Liver (tissue), 9 donors: ENCODE data around the gene GTF2IRD1. TPM values are rescaled to one million over a fixed set of nuclear protein-coding genes. Genes with fewer than 3 reads are reported as not detected.

ENCODE experiments used
- DNase-seq: peaks from one replicate; pipeline ENCODE4 v3.0.0-alpha.2; 2017; ENCODE audit warnings: low spot score
- H3K27ac ChIP-seq, 2 donors: one replicate each; pipeline ENCODE4 v1.7.0; 2013; ENCODE audit warnings: inconsistent platforms in 2 of 2, low read length in 2 of 2, control low read depth in 1 of 2, low read depth in 1 of 2, mild to moderate bottlenecking in 1 of 2
- H3K27me3 ChIP-seq, 4 donors: one replicate each; pipeline versions ENCODE4 v1.6.1 to v1.7.0; 2013; ENCODE audit warnings: low read length in 3 of 4, inconsistent platforms in 1 of 4, mild to moderate bottlenecking in 1 of 4, moderate library complexity in 1 of 4; ENCODE audit not compliant: control insufficient read depth in 4 of 4, insufficient read depth in 4 of 4
- H3K36me3 ChIP-seq, 4 donors: one replicate each; pipeline versions ENCODE4 v1.6.1 to v1.7.0; 2013; ENCODE audit warnings: low read length in 3 of 4, mild to moderate bottlenecking in 3 of 4, low read depth in 1 of 4, moderate library complexity in 1 of 4; ENCODE audit not compliant: control insufficient read depth in 4 of 4, insufficient read depth in 3 of 4
- H3K4me1 ChIP-seq, 4 donors: one replicate each; pipeline versions ENCODE4 v1.6.1 to v1.7.0; 2013; ENCODE audit warnings: low read length in 3 of 4, mild to moderate bottlenecking in 3 of 4, moderate library complexity in 1 of 4; ENCODE audit not compliant: control insufficient read depth in 4 of 4, insufficient read depth in 4 of 4
- H3K4me3 ChIP-seq, 3 donors: one replicate each; pipeline versions ENCODE4 v1.6.1 to v1.7.0; 2013; ENCODE audit warnings: low read length in 3 of 3, control low read depth in 1 of 3, low read depth in 1 of 3, mild to moderate bottlenecking in 1 of 3
- H3K9ac ChIP-seq, 2 donors: one replicate each; pipeline ENCODE4 v1.7.0; 2013; ENCODE audit warnings: low read length in 2 of 2, mild to moderate bottlenecking in 2 of 2, moderate library complexity in 2 of 2, control low read depth in 1 of 2, low read depth in 1 of 2
- H3K9me3 ChIP-seq, 4 donors: one replicate each; pipeline versions ENCODE4 v1.6.1 to v1.7.0; 2013; ENCODE audit warnings: low read length in 3 of 4; ENCODE audit not compliant: control insufficient read depth in 4 of 4
- ATF3 ChIP-seq: IDR thresholded peaks from 2 replicates; pipeline ENCODE4 v1.6.1; 2016; ENCODE audit warnings: antibody characterized with exemption
- EGR1 ChIP-seq, 2 donors: IDR thresholded peaks; 2 replicates each; pipeline ENCODE4 v1.6.1; 2016 to 2018; ENCODE audit warnings: antibody characterized with exemption in 2 of 2, low read depth in 2 of 2
- FOXA1 ChIP-seq: IDR thresholded peaks from 2 replicates; pipeline ENCODE4 v1.6.1; 2016; ENCODE audit warnings: antibody characterized with exemption
- GABPA ChIP-seq, 2 donors: IDR thresholded peaks in 1 of 2; conservative IDR thresholded peaks in 1 of 2; 2 replicates each; pipeline ENCODE4 v1.6.1; 2016; ENCODE audit warnings: antibody characterized with exemption in 2 of 2, mild to moderate bottlenecking in 1 of 2, moderate library complexity in 1 of 2
- HNF4A ChIP-seq, 2 donors: conservative IDR thresholded peaks; 2 replicates each; pipeline ENCODE4 v1.6.1; 2016; ENCODE audit warnings: antibody characterized with exemption in 2 of 2, mild to moderate bottlenecking in 2 of 2
- HNF4G ChIP-seq: IDR thresholded peaks from 2 replicates; pipeline ENCODE4 v1.6.1; 2016; ENCODE audit warnings: antibody characterized with exemption
- JUND ChIP-seq, 2 donors: IDR thresholded peaks; 2 replicates each; pipeline ENCODE4 v1.6.1; 2016; ENCODE audit warnings: antibody characterized with exemption in 2 of 2
- NR2F2 ChIP-seq: IDR thresholded peaks from 2 replicates; pipeline ENCODE4 v1.6.1; 2016; ENCODE audit warnings: antibody characterized with exemption
- RAD21 ChIP-seq, 2 donors: IDR thresholded peaks; 2 replicates each; pipeline ENCODE4 v1.6.1; 2016; ENCODE audit warnings: antibody characterized with exemption in 2 of 2, mild to moderate bottlenecking in 2 of 2
- REST ChIP-seq: IDR thresholded peaks from 2 replicates; pipeline ENCODE4 v1.6.1; 2016; ENCODE audit warnings: antibody characterized with exemption, mild to moderate bottlenecking
- RXRA ChIP-seq, 2 donors: IDR thresholded peaks; 2 replicates each; pipeline ENCODE4 v1.6.1; 2017 to 2018; ENCODE audit warnings: antibody characterized with exemption in 2 of 2, mild to moderate bottlenecking in 1 of 2
- SP1 ChIP-seq: IDR thresholded peaks from 2 replicates; pipeline ENCODE4 v1.6.1; 2018; ENCODE audit warnings: antibody characterized with exemption, mild to moderate bottlenecking
- TAF1 ChIP-seq: conservative IDR thresholded peaks from 2 replicates; pipeline ENCODE4 v1.6.1; 2016; ENCODE audit warnings: antibody characterized with exemption, mild to moderate bottlenecking
- YY1 ChIP-seq: IDR thresholded peaks from 2 replicates; pipeline ENCODE4 v1.6.1; 2016; ENCODE audit warnings: antibody characterized with exemption, mild to moderate bottlenecking
- WGBS: extraction: QIAGEN DNeasy Blood & Tissue Kit; methylation state at CpG from one replicate; pipeline ENCODE4 v1.1.7; 2013; 5-methylcytosine and 5-hydroxymethylcytosine counted together
- polyA plus RNA-seq, 2 donors: library from polyadenylated mRNA; stranded (reverse) in 1 of 2; unstranded in 1 of 2; fragments of 200-250 nt in 1 of 2; fragments of >200 nt in 1 of 2; fragmentation: Nextera tagmentation in 1 of 2; extraction: Ambion mirVana in 1 of 2; gene quantifications; one replicate each; pipeline versions ENCODE4 v1.2.1 to v1.2.3, GENCODE V29; 2013 to 2015
- total RNA-seq, 2 donors: library from RNA; depleted of rRNA; stranded (reverse); fragments of >200 nt; gene quantifications; one replicate each; pipeline ENCODE4 v1.2.3, GENCODE V29; 2014
- TF ChIP-seq, protein P1 (sequence below): IDR thresholded peaks from 2 replicates; pipeline ENCODE4 v1.6.1; 2016; ENCODE audit warnings: antibody characterized with exemption
- TF ChIP-seq, protein P2 (sequence below): fragments of 150-350 bp; IDR thresholded peaks from 2 replicates; pipeline ENCODE4 v1.5.1; 2017; ENCODE audit warnings: improper control_type of control experiment, low read depth, low read length; ENCODE audit not compliant: missing input control
- donor health status: healthy.
- donor health status: healthy.
- donor health status: healthy.
- donor health status: healthy.
- donor health status: healthy.

Gene GTF2IRD1
- total and polyA plus RNA-seq, 4 donors = 2.0 to 7.4 (median 3.3) TPM

DNA sequence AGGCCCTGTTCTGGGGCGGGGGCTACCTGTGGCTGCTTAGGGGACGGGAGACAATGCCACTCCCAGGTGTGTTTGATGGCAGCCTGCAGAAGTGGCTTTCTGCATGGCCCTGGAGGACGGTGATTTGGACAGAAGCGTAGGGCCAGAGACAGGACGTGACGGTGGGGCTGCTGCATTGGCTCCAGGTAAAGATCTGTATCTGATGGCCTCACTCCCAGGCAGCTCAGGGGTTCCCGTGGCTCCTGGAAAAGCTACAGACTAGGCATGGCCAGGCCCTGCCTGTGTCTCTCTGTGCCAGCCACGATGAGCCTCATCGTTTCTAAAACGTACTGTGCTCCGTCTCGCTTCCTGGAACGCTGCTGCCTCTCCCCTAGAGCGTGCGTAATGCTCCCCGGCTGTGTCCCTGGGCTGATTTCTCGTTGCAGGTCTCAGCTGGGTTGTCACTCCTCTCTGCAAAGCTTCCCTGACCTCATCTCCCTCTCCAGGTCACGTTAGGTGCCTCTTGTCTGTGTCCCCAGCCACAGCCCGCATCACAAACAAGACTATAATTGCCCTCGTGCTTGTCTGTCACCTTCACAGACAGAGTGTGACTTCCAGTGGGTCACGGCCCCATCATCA is 12.6 kb downstream of the GTF2IRD1 start:
- 81% methylated on average over 21 of the region's 21 CpGs for WGBS
- H3K27ac ChIP-seq = no peak overlapping the region
- no peak overlapping the region for H3K9ac ChIP-seq
- no peaks in the 10 kb centered on the region for H3K4me1 ChIP-seq
- no peaks in the 10 kb centered on the region for H3K27me3 ChIP-seq
- H3K9me3 ChIP-seq = no peaks in the 10 kb centered on the region
- DNase-seq = no peak
- H3K36me3 ChIP-seq = no peaks in the 10 kb centered on the region
- TF ChIP-seq GABPA (IDR thresholded peaks at IDR 0.05 in 1 of 2, conservative IDR thresholded peaks at IDR 0.05 in 1 of 2) (no peak), EGR1 (IDR thresholded peaks at IDR 0.05; ENCODE audit: low read depth in 2 of 2) (no peak), NR2F2 (no peak), FOXA1 (no peak), YY1 (no peak), ATF3 (no peak), REST (no peak), HNF4A (conservative IDR thresholded peaks at IDR 0.05) (no peak), TAF1 (no peak), RXRA (IDR thresholded peaks at IDR 0.05) (no peak), HNF4G (no peak), JUND (IDR thresholded peaks at IDR 0.05) (no peak)
- TF ChIP-seq, protein P1, sequence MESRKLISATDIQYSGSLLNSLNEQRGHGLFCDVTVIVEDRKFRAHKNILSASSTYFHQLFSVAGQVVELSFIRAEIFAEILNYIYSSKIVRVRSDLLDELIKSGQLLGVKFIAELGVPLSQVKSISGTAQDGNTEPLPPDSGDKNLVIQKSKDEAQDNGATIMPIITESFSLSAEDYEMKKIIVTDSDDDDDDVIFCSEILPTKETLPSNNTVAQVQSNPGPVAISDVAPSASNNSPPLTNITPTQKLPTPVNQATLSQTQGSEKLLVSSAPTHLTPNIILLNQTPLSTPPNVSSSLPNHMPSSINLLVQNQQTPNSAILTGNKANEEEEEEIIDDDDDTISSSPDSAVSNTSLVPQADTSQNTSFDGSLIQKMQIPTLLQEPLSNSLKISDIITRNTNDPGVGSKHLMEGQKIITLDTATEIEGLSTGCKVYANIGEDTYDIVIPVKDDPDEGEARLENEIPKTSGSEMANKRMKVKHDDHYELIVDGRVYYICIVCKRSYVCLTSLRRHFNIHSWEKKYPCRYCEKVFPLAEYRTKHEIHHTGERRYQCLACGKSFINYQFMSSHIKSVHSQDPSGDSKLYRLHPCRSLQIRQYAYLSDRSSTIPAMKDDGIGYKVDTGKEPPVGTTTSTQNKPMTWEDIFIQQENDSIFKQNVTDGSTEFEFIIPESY = no peak
- TF ChIP-seq, protein P2, sequence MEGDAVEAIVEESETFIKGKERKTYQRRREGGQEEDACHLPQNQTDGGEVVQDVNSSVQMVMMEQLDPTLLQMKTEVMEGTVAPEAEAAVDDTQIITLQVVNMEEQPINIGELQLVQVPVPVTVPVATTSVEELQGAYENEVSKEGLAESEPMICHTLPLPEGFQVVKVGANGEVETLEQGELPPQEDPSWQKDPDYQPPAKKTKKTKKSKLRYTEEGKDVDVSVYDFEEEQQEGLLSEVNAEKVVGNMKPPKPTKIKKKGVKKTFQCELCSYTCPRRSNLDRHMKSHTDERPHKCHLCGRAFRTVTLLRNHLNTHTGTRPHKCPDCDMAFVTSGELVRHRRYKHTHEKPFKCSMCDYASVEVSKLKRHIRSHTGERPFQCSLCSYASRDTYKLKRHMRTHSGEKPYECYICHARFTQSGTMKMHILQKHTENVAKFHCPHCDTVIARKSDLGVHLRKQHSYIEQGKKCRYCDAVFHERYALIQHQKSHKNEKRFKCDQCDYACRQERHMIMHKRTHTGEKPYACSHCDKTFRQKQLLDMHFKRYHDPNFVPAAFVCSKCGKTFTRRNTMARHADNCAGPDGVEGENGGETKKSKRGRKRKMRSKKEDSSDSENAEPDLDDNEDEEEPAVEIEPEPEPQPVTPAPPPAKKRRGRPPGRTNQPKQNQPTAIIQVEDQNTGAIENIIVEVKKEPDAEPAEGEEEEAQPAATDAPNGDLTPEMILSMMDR = no peak
- H3K4me3 ChIP-seq = no peak overlapping the region

DNA sequence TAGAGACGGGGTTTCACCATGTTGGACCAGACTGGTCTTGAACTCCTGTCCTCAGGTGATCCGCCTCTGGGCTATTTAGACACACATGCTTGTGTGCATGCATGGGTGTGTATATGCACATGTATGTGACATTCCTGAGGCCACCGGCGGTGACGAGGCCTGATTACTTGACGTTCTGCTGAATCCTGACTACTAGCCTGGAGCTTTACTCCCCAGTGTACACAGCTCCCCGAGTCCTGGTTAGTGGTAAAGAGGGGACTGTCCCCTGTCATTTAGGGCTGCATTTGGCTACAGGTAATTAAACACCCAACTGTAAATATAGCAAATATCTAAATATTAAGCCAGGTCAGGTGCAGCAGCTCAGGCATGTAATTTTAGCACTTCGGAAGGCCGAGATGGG is 14.2 kb downstream of the GTF2IRD1 start:
- no peak overlapping the region for H3K27ac ChIP-seq
- WGBS = 94% methylated on average over 9 of the region's 9 CpGs
- no peaks in the 10 kb centered on the region for H3K36me3 ChIP-seq
- no peak overlapping the region for H3K9ac ChIP-seq
- H3K27me3 ChIP-seq = no peaks in the 10 kb centered on the region
- no peaks in the 10 kb centered on the region for H3K4me1 ChIP-seq
- DNase-seq = no peak
- no peak overlapping the region for H3K4me3 ChIP-seq
- no peaks in the 10 kb centered on the region for H3K9me3 ChIP-seq
- TF ChIP-seq SP1 (no peak), ATF3 (no peak), EGR1 (IDR thresholded peaks at IDR 0.05; ENCODE audit: low read depth in 2 of 2) (no peak), YY1 (no peak), FOXA1 (no peak), JUND (IDR thresholded peaks at IDR 0.05) (no peak), RAD21 (IDR thresholded peaks at IDR 0.05) (no peak)
- TF ChIP-seq, protein P1 = no peak
- TF ChIP-seq, protein P2 = no peak
